Activated T-cell treated with anti-CD3 and anti-CD28 coated beads for 1 hour (primary cell): ENCODE measurements around the gene MECP2.
"Not testable (repeated sequence)": the region's sequence is repeated elsewhere in the genome, so short reads cannot be mapped to it uniquely, and the experiment has no call there.

Experiments used
- DNase-seq: peaks from one replicate; pipeline ENCODE4 v3.0.0-alpha.2; 2020; ENCODE audit warnings: low read depth

MECP2 gene

GRCh38 chrX:153991013-153991580, 106.4 kb downstream of the MECP2 start:
- DNase-seq, result no peak

GRCh38 chrX:153989973-153990655, 107.4 kb downstream of the MECP2 start:
- no peak for DNase-seq

GRCh38 chrX:153988493-153988892, 109.0 kb downstream of the MECP2 start:
- no peak for DNase-seq

GRCh38 chrX:153984351-153985178, 113.0 kb downstream of the MECP2 start:
- DNase-seq, result no peak

GRCh38 chrX:153983321-153983801, 114.2 kb downstream of the MECP2 start:
- DNase-seq, result no peak

GRCh38 chrX:153981771-153982533, 115.6 kb downstream of the MECP2 start:
- DNase-seq, result no peak

GRCh38 chrX:153981231-153981630, 116.3 kb downstream of the MECP2 start:
- DNase-seq, result no peak

- not testable (repeated sequence) for DNase-seq
These were observed 117.1 kb downstream of the MECP2 start for GRCh38 chrX:153980394-153980793.

GRCh38 chrX:153974726-153975286, 122.7 kb downstream of the MECP2 start:
- DNase-seq, result no peak

GRCh38 chrX:153974003-153974725, 123.4 kb downstream of the MECP2 start:
- no peak for DNase-seq

GRCh38 chrX:153973127-153974002, 124.2 kb downstream of the MECP2 start:
- no peak for DNase-seq

GRCh38 chrX:153972368-153973126, 125.0 kb downstream of the MECP2 start, which contains the start of gene TMEM187:
Gene TMEM187, plus strand, starts transcription at chrX:153972754. Its CDS starts 9,309 bp downstream, at chrX:153982063.
- DNase-seq, result peak; percentile 73
